HL-60/S4 treated with retinoic acid at 250 ng/mL for 4 days and 3 days (cell line): ENCODE results near the gene ANXA10.
"Not testable (repeated sequence)": the region's sequence is repeated elsewhere in the genome, so short reads cannot be mapped to it uniquely, and the experiment has no call there.

ENCODE experiments used
- in situ Hi-C: fragments of 300-500 bp; cut with MboI; formaldehyde crosslinking; loops from 2 replicates; pipeline ENCODE4 v1.7.0; 2022; ENCODE audit warnings: low sequenced_read_pairs

The ANXA10 gene

GRCh38 chr4:168092176-168092712 lies at the start of gene ANXA10:
TSS of gene ANXA10 (plus strand) at chr4:168092537. CDS start at chr4:168092701, 164 bp downstream.
- in situ Hi-C loops: no loop called here

DNA sequence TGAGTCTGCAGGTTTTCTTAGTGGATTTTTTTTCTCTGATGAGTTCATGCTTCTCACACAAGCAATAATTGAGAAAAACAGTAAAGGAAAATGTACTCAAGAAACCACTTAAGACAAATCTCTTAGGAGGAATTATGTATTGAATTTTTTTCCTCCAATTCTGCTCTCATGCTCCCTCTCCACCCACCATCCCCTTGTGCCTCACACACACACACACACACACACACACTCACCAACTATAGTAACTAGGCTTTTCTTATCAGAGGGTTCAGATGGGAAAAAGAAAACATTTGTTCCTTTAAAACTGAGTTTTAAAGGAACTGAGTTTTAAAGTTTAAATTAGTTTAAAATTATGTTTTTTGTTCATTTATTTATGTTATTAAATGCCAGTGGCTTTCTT lies 47.0 kb upstream of the ANXA10 start:
- in situ Hi-C loops: no loop called here

DNA sequence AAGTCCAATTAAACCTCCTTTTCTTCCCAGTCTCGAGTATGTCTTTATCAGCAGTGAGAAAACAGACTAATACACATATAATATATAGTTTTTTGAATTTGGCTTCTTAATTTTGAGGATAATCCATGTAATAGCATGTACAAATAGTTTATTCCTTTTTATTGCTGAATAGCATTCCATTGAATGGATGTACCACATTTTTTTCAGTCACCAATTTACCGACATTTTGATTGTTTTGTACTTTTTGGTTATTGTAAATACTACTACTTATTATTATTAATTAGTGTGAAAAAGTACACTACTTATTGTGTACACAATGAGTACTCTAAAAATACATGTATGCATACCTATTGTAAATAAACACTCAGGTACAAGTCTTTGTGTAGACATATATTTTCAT lies 42.3 kb upstream of the ANXA10 start:
- in situ Hi-C loops: no loop called here

DNA sequence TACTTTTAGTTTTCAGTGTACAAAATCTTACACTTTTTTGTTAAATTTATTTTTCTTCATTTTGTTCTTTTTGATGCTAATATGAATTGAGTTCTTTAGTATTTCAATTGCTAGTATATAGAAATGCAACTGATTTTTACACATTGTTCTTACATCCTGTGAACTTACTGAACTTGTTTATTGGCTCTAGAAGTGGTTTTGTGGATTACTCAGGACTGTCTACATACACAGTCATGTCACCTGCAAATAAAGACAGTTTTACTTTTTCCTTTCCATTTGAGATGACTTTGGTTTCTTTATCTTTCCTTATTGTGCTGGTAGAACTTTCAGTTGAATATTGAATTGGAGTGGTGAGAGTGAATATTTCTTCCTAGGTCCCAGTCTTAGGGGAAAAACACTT lies 40.8 kb upstream of the ANXA10 start:
- in situ Hi-C loops: no loop called here

- in situ Hi-C loops: no loop called here
These were observed 34.9 kb upstream of the ANXA10 start for GRCh38 chr4:168057412-168057811.

GRCh38 chr4:168059251-168059650 lies 33.1 kb upstream of the ANXA10 start:
- in situ Hi-C loops: no loop called here

- in situ Hi-C loops: no loop called here
These were observed 29.3 kb upstream of the ANXA10 start for GRCh38 chr4:168063031-168063430.

DNA sequence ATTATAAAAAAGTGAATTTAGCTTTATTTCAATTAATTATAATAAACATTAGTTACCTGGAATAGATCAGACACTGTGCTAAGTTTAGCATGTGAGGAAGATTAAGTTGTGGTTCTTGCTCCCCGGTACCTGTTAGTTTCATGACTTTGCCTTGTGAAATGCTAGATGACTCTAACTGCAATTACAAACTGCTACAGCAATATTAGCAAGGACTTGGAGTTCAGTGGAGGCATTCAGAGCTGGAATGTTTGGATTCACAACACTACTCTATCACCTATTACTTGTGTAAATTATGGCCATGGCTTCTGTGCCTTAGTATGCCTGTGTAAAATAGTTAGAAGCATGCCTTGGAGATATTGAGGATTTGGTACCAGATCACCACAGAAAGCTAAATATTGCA lies 21.4 kb upstream of the ANXA10 start:
- in situ Hi-C loops: no loop called here

- in situ Hi-C loops: no loop called here
These were observed 21.0 kb upstream of the ANXA10 start for GRCh38 chr4:168071304-168071703.

DNA sequence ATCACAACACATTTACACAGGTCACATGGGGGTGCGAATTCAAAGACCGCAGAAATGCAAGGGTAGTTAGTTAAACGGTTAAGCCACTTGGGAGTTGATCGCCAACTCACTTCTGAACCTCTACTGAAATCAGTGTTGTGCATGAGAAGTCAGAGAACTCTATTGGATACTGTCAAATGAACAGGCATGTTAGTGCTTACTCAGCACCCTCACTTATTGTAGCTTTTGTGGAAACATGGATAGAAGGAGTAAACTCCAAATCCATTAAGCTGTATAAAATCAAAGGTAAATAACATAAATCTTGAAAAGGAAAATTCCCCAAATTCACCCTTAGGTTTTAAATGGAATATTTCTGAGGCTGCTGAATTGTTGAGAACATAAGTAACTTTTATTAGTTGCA lies 17.5 kb upstream of the ANXA10 start:
- in situ Hi-C loops: no loop called here

DNA sequence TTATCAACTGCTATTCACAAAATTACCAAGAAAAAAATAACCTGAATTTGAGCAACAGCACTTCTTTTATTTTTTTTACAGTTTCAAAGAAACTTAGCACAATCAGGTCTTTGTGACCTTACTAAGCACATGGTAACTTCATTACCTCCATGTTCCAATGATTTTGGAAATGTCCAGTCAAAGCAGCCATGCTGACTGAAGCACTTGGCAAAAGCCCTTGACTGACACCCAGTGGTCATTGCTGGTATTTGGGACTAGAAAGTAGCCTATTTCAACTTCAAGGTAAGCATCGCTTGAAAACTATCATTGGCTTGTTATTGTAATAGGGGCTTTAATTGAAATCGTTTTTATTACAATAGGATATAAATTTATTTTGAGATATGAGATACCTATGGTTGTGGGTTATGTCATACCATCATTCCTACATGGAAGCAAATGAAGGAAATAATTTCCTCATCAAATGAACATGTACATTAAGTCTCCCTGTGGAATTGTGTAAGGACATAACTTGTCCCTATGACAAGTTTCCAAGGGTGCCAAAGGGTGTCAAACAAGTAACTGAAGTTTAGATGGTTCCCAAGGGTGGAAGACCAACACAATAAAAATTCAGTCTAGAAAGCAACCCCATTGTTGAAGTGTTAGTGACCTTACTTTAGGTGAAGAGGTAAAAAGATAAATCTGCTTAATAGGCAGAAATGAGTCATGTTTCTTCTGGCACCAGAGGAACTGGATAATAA lies 15.2 kb upstream of the ANXA10 start:
- in situ Hi-C loops: no loop called here

- in situ Hi-C loops: no loop called here
These were observed 14.6 kb upstream of the ANXA10 start for GRCh38 chr4:168077726-168078239.

DNA sequence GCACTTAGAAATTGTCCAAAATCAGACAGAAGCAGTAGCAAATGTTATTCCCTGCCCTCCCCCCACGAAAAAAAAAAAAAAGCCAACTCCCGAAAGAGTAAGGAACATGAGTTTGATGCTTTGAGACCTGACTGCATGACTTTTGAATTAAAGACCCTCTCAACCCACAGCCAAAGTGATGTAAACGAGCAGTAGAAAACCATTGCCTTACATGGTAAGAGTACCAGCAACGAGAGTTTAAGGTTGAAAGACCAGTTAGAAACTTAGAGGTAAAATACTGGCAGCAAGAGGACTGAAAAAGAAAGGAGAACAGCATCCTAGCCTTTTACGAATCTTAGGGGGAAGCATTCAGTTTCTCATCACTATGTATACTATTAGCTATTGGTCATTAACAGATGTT lies 10.0 kb upstream of the ANXA10 start:
- in situ Hi-C loops: no loop called here

GRCh38 chr4:168095776-168096406 lies 3.6 kb downstream of the ANXA10 start:
- in situ Hi-C loops: no loop called here

- in situ Hi-C loops: no loop called here
These were observed 4.1 kb downstream of the ANXA10 start for GRCh38 chr4:168096407-168096784.

- in situ Hi-C loops: no loop called here
These were observed 4.8 kb downstream of the ANXA10 start for GRCh38 chr4:168097161-168097560.

GRCh38 chr4:168098248-168098717 lies 5.9 kb downstream of the ANXA10 start:
- in situ Hi-C loops: no loop called here

DNA sequence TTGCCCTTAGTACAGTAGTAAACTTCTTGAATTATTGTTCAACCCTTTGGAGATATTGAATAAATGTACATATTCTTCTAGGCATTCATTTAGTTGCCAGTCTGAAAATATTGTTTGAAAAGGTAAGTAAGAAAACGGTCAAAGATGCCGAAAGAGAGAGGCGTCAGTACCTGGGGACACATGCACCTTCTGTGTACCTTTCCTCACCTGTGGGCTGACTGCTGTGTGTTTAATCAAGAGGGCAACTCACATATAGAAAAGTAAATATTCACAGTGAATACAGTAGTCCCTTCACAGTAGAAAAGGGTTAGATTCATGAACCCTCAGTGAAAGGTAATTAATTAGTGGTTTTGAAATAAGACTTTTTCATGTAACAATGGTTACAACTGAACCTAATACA lies 6.9 kb downstream of the ANXA10 start:
- in situ Hi-C loops: no loop called here

- in situ Hi-C loops: no loop called here
These were observed 8.7 kb downstream of the ANXA10 start for GRCh38 chr4:168101026-168101425.

DNA sequence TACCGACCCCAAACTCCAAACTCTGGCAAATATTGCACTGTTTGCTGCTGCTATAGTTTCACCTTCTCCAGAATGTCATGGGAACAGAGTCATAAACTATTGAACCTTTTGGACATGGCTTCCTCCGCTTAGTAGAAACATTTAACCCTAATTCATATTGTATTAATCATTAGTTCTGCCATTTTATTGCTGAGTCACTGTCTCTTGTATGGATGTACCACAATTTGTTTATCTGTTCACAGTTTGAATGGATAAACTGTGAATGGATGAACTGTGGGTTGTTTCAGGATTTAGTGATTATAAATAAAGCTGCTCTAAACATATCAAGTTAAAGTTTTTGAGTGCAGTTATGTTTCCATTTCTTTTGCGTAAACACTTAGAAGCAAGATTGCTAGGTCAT lies 10.1 kb downstream of the ANXA10 start:
- in situ Hi-C loops: no loop called here

- in situ Hi-C loops: no loop called here
These were observed 17.2 kb downstream of the ANXA10 start for GRCh38 chr4:168109527-168109926.

DNA sequence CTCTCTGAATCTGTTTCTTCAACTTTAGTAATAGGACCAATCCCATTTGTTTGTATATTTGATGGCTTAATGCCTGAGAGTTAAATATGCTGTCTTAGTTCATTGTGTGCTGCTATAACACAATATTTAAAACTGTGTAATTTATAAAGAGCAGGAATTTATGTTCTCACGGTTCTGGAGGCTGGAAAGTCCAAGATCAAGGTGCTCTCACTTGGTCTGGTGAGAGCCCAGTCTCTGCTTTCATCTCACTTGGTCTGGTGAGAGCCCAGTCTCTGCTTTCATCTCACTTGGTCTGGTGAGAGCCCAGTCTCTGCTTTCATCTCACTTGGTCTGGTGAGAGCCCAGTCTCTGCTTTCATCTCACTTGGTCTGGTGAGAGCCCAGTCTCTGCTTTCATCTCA lies 20.7 kb downstream of the ANXA10 start:
- in situ Hi-C loops: not testable (repeated sequence)
